Loucy (cell line): Measurements from ENCODE around the gene NPSR1.
"Not testable (repeated sequence)": the region's sequence is repeated elsewhere in the genome, so short reads cannot be mapped to it uniquely, and the experiment has no call there.

Experiments
- H2AFZ ChIP-seq: fragments of 200-600 bp; sonication (generic); 2 replicates; pipeline ENCODE4 v1.6.0; 2016; ENCODE audit warnings: antibody characterized with exemption, mild to moderate bottlenecking, low read length, moderate library complexity
- H3F3A ChIP-seq: fragments of 200-600 bp; 2 replicates; pipeline ENCODE4 v1.6.0; 2016; ENCODE audit warnings: antibody characterized with exemption, low read depth, mild to moderate bottlenecking
- H3K27me3 ChIP-seq: fragments of 200-600 bp; sonication (generic); 2 replicates; pipeline ENCODE4 v1.6.1; 2014; ENCODE audit warnings: low read length, mild to moderate bottlenecking; ENCODE audit not compliant: insufficient read depth, poor library complexity, severe bottlenecking
- H3K36me3 ChIP-seq: fragments of 200-600 bp; sonication (generic); 2 replicates; pipeline ENCODE4 v1.6.1; 2016; ENCODE audit warnings: low read length; ENCODE audit not compliant: insufficient read depth
- H3K4me1 ChIP-seq: fragments of 200-600 bp; sonication (generic); 2 replicates; pipeline ENCODE4 v1.5.1; 2014; ENCODE audit warnings: low read length, mild to moderate bottlenecking; ENCODE audit not compliant: insufficient read depth, poor library complexity, severe bottlenecking
- H3K4me2 ChIP-seq: fragments of 200-600 bp; sonication (generic); 2 replicates; pipeline ENCODE4 v1.6.0; 2014; ENCODE audit warnings: antibody characterized with exemption, low read length, low read depth, mild to moderate bottlenecking; ENCODE audit not compliant: poor library complexity, severe bottlenecking
- H3K4me3 ChIP-seq: fragments of 200-600 bp; sonication (generic); 2 replicates; pipeline ENCODE4 v1.5.1; 2014; ENCODE audit warnings: low read length, mild to moderate bottlenecking, mixed read lengths; ENCODE audit not compliant: poor library complexity, severe bottlenecking
- H3K79me2 ChIP-seq: fragments of 200-600 bp; sonication (generic); 2 replicates; pipeline ENCODE4 v1.6.1; 2014; ENCODE audit warnings: low read length; ENCODE audit not compliant: insufficient read depth
- H3K9ac ChIP-seq: fragments of 200-600 bp; sonication (generic); 2 replicates; pipeline ENCODE4 v1.6.0; 2014; ENCODE audit warnings: mild to moderate bottlenecking, low read depth, low read length, moderate library complexity; ENCODE audit not compliant: poor library complexity, severe bottlenecking
- H3K9me2 ChIP-seq: fragments of 200-600 bp; sonication (generic); replicated peaks from 2 replicates; pipeline ENCODE4 v1.6.1; 2016; ENCODE audit warnings: low read depth, low read length, mixed read lengths
- H3K9me3 ChIP-seq: fragments of 200-600 bp; sonication (generic); 2 replicates; pipeline ENCODE4 v1.6.1; 2014; ENCODE audit warnings: mild to moderate bottlenecking, antibody characterized with exemption, low read length, low read depth; ENCODE audit not compliant: insufficient read depth
- H4K20me1 ChIP-seq: fragments of 200-600 bp; sonication (generic); 2 replicates; pipeline ENCODE4 v1.6.0; 2014; ENCODE audit warnings: antibody characterized with exemption, low read length, mild to moderate bottlenecking; ENCODE audit not compliant: insufficient read depth, poor library complexity, severe bottlenecking
- CTCF ChIP-seq: fragments of 200-600 bp; sonication (generic); conservative IDR thresholded peaks from 2 replicates; pipeline ENCODE4 v1.5.1; 2014; ENCODE audit warnings: mild to moderate bottlenecking, antibody characterized with exemption, low read length
- EZH2phosphoT487 ChIP-seq: fragments of 200-600 bp; IDR thresholded peaks from 2 replicates; pipeline ENCODE4 v1.6.1; 2018; ENCODE audit warnings: antibody characterized with exemption, mild to moderate bottlenecking, moderate library complexity, borderline replicate concordance

The NPSR1 gene

DNA sequence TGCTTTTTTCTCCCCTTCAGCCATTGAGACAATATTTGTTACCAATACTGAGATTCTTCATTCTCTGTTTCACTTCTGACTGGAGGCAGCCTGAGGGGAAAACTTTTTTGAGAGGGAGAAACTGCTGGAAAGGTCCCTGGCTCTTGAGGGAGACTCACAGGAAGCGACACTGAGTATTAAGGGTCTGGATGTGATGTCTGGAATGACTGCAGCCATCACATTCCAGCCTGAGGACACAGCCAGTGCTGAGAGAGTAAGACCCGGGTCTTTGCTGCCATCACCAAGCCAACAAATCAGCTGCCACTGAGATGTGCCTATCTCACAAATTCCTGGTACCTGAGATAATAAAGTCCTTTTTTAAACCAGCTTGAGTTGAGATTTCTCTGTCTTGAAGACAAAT lies 221.9 kb downstream of the NPSR1 start:
- Histone ChIP-seq H3F3A (no peaks in the 10 kb centered on the region), H3K27me3 (no peaks in the 10 kb centered on the region), H3K9me2 (no peaks in the 10 kb centered on the region), H3K9ac (no peak overlapping the region), H3K4me1 (no peaks in the 10 kb centered on the region), H3K4me3 (no peak overlapping the region), H3K9me3 (no peaks in the 10 kb centered on the region; the same call in 1 of the 2 replicates), H3K79me2 (no peaks in the 10 kb centered on the region), H4K20me1 (no peaks in the 10 kb centered on the region), H2AFZ (no peak overlapping the region), H3K36me3 (no peaks in the 10 kb centered on the region), H3K4me2 (no peak overlapping the region)
- TF ChIP-seq EZH2phosphoT487, result no peak
- no peak for TF ChIP-seq CTCF

DNA sequence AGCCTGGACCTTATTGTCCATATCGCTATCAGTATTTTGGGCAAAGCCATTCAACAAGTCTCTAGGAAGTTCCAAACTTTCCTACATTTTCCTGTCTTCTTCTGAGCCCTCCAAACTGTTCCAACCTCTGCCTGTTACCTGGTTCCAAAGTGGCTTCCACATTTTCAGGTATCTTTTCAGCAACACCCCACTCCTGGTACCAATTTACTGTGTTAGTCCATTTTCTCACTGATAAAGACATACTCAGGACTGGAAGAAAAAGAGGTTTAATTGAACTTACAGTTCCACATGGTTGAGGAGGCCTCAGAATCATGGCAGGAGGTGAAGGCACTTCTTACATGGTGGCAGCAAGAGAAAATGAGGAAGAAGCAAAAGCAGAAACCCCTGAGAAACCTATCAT lies 225.8 kb downstream of the NPSR1 start:
- H4K20me1 ChIP-seq, H3K4me3 ChIP-seq, H3K36me3 ChIP-seq, H2AFZ ChIP-seq, H3K9me3 ChIP-seq, H3K9ac ChIP-seq, H3K4me1 ChIP-seq, H3K9me2 ChIP-seq, H3F3A ChIP-seq, H3K27me3 ChIP-seq, H3K4me2 ChIP-seq, H3K79me2 ChIP-seq: not testable (repeated sequence)

GRCh38 chr7:34886856-34887255 lies 228.8 kb downstream of the NPSR1 start:
- TF ChIP-seq CTCF (no peak), EZH2phosphoT487 (no peak)
- H3K36me3 ChIP-seq, result no peaks in the 10 kb centered on the region
- H3K79me2 ChIP-seq, result no peaks in the 10 kb centered on the region
- H3K27me3 ChIP-seq, result no peaks in the 10 kb centered on the region
- H4K20me1 ChIP-seq, result no peaks in the 10 kb centered on the region
- H3K4me3 ChIP-seq, result no peak overlapping the region
- H3F3A ChIP-seq, result no peaks in the 10 kb centered on the region
- H3K9ac ChIP-seq, result no peak overlapping the region
- no peaks in the 10 kb centered on the region for H3K4me1 ChIP-seq
- H3K9me3 ChIP-seq, result no peaks in the 10 kb centered on the region; the same call in 1 of the 2 replicates
- no peaks in the 10 kb centered on the region for H3K9me2 ChIP-seq
- H3K4me2 ChIP-seq, result no peak overlapping the region
- H2AFZ ChIP-seq, result no peak overlapping the region

GRCh38 chr7:34889951-34890350 lies 231.9 kb downstream of the NPSR1 start:
- H3K79me2 ChIP-seq, result no peaks in the 10 kb centered on the region
- no peaks in the 10 kb centered on the region for H3K9me3 ChIP-seq
- H3K36me3 ChIP-seq, result no peaks in the 10 kb centered on the region
- no peaks in the 10 kb centered on the region for H4K20me1 ChIP-seq
- H3K4me2 ChIP-seq, result no peak overlapping the region
- no peaks in the 10 kb centered on the region for H3K9me2 ChIP-seq
- H2AFZ ChIP-seq, result no peak overlapping the region
- TF ChIP-seq CTCF, result no peak
- no peak for TF ChIP-seq EZH2phosphoT487
- H3K27me3 ChIP-seq, result no peaks in the 10 kb centered on the region
- H3K4me3 ChIP-seq, result no peak overlapping the region
- H3F3A ChIP-seq, result no peaks in the 10 kb centered on the region
- H3K4me1 ChIP-seq, result no peaks in the 10 kb centered on the region
- H3K9ac ChIP-seq, result no peak overlapping the region
